ENCODE data around the gene HBZ.
"Not testable (repeated sequence)": the region's sequence is repeated elsewhere in the genome, so short reads cannot be mapped to it uniquely, and the experiment has no call there.

The HBZ gene

DNA sequence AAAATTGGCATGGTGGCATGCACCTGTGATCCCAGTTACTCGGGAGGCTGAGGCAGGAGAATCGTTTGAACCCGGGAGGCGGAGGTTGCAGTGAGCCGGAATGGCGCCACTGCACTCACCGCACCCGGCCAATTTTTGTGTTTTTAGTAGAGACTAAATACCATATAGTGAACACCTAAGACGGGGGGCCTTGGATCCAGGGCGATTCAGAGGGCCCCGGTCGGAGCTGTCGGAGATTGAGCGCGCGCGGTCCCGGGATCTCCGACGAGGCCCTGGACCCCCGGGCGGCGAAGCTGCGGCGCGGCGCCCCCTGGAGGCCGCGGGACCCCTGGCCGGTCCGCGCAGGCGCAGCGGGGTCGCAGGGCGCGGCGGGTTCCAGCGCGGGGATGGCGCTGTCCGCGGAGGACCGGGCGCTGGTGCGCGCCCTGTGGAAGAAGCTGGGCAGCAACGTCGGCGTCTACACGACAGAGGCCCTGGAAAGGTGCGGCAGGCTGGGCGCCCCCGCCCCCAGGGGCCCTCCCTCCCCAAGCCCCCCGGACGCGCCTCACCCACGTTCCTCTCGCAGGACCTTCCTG, 27.7 kb downstream of the HBZ start, which contains the start of gene HBQ1:
TSS of gene HBQ1 (plus strand) at position 359 of the 575 bp plus-strand sequence. CDS start at position 387, 28 bp downstream.
- peak; percentile 68 for DNase-seq

DNA sequence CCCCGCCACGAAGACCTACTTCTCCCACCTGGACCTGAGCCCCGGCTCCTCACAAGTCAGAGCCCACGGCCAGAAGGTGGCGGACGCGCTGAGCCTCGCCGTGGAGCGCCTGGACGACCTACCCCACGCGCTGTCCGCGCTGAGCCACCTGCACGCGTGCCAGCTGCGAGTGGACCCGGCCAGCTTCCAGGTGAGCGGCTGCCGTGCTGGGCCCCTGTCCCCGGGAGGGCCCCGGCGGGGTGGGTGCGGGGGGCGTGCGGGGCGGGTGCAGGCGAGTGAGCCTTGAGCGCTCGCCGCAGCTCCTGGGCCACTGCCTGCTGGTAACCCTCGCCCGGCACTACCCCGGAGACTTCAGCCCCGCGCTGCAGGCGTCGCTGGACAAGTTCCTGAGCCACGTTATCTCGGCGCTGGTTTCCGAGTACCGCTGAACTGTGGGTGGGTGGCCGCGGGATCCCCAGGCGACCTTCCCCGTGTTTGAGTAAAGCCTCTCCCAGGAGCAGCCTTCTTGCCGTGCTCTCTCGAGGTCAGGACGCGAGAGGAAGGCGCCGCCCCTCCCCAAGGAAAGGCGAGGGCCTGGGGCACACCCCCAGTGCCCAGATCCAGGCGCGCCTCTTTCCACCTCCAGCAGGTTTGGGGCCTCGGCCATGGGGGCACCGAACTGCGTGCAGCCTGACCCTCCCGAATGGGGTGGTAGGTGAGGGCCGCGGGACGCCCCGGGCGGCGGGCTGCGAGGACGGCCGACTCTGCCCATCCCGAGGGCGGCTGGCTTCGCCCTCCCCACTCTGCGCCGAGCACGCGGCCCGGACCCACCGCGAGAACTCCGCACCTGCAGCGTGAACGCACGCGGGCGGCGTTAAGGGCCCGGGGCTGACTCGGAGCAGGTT, 28.5 kb downstream of the HBZ start:
- DNase-seq: peak; percentile 87

DNA sequence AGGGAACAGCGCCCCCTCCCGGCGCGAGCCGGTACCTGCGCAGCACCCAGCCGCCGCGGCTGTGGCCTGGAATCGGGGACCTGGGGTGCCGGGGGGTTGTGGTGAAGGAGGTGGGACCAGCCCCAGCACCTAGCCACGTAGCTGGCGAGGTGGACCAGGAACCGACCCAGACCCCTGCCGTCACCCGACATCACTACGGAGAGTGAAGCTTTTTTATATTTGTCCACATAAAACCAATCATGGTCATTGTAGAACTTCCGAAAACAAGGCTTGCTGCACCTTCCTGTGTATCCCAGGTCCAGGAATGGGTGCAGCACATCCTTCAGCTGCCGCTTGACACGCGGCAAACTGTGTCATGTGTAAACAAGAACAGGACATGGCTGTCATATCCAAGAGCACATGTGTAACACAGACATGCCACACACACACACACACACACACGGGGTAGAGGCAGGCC, 29.1 kb downstream of the HBZ start:
- DNase-seq: peak; percentile 33

DNA sequence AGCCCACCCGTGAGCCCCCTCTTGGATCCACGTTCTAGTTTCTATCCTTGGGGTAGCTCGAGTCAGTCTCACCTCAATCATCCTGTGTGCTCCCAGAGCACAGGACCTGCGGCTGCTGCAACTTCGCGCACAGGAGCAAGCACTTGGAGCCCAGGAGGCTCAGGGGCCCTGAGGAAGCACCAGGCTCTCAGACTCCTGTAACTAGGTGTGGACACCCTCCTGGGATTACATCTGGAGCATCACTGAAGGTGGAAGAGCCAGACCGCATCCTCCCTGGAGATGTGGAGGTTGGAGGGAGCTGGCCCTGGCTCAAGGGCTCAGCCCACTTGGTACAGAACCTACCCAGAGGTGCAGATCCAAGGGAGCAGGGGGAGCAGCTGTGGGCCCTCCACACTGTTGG, 30.6 kb downstream of the HBZ start:
- DNase-seq: no peak

DNA sequence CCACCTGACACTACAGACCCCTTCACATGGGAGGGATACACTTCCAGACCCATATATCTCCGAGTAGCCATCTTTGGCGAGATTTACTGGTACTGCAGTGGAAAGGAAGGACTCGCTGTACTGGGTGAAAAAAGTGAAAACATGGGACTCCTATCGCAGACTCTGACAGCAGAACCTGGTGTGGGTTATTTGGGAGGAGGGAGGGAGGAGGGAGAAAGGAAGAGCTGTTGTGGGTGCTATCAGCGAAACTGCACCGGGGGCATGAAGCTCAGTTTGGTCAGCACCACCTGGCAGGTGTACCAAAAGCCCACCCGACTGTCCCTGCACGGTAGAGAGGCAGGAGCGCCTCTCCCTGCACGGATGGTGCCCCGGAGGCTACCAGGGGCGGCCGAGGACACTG, 32.8 kb downstream of the HBZ start:
- no peak for DNase-seq

DNA sequence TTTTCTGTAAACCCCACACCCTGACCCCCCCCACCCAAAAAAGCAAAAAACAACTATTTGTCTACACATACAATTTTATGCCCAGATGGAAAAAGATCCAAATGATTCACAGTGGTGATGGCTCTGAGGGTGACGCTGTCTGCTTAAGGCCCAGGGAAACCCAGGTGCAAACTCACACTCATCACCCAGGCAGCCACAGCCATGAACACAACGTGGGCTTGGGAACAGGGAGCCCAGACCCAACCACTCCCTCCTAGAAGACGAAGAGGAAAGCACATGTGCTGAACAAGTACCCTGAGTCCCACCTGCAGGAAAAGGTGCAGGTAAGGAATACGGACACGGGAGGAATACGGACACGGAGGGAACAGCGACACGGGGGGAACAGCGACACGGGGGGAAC, 33.2 kb downstream of the HBZ start:
- DNase-seq: no peak

DNA sequence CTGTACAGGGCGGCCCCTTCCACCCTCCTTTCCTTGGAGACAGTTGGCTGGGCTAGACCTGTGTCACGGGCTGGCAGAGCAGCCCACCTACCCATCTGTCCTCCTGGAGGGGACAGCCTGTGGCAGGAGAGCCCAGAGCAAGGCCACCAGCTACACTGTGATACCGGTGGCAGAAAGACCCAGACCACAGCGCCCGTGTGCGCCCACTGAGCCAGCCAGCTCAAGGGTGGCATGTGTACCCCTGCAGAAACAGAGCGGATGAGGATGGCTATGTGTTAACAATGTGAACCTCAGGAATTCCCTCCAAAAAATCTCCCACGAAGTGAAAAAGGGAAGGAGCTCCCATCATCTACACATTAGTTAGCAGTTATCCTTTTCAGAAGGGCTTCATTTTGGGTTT, 34.9 kb downstream of the HBZ start:
- no peak for DNase-seq

DNA sequence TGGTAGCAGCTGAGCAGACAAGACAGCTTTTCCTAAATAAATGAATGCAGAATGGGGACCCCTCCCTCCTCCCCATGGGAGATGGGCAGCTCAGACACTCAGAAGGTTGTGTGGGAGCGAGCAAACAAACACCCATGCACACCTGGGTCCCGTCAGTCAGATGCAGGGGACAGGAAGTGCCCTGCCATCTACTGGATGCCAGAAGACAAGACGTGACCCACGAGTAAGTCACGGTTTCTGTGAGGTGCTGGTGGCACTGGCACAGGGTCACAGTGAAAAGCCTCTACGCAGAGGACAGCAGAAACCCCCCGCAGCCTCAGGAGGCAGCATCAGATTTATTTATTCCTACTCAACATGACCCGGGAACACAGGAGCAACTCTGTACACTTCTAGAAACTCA, 36.2 kb downstream of the HBZ start:
- DNase-seq: peak; percentile 38

DNA sequence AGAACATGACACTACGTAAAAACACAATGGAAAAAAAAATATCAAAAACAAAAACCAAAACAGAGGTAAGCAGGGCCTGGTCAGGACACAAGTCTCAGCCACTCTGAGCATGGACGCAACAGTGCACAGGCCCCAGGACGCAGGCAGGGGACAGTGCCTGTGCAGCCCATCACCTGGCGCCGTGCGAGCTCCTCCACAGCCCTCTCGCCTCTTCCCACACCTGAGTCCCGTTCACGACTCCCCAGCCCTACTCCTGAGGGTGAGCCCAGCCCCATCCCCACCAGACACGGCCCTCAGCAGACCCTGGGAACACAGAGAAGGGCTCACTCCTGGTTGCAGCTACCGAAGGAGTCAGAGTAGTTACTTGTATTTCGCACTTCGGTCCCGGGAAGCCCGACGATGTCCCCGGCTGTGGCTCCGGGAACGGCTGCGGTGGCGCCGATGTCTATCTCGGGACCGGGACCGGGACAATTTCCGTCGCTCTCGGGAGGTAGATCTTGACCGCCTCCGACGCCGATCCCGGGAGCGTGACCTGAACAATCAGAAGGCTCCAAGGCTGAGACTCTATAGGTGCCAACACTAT, 37.3 kb downstream of the HBZ start:
- no peak for DNase-seq

DNA sequence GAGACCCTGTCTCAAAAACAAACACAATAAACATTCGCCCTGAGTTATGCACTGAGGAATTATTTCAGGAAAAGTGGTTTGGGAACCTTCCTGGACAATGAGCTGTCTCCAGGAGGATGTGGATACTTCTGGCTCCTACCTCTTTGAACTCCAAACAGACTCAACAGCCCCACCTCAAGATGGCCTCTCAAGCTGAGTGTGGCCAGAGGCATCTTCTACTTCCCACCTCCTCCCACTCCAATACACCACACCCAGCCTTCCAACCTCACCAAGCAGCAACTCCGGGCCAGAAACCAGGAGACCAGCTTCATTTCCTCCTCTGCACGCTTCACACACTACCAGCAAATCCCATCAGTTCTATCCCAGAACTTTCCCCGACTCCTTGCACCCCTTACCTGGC, 39.4 kb downstream of the HBZ start:
- DNase-seq: no peak

DNA sequence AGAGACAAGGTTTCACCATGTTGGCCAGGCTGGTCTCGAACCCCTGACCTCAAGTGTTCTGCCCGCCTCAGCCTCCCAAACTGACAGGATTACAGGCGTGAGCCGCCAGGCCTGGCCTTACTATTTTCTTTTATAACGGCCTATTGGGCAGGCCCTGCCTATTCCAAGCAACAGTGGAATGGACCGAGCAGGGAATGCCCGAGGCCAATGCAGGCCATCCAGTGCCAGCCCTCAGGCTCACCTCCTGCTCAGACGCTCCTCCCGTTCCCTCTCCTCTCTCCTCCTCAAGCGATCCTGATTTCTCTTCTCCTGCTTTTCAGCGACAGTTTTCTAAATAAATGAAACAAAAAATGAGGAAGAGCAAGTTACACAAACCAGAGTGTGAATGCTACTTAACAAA, 40.2 kb downstream of the HBZ start:
- DNase-seq: no peak

DNA sequence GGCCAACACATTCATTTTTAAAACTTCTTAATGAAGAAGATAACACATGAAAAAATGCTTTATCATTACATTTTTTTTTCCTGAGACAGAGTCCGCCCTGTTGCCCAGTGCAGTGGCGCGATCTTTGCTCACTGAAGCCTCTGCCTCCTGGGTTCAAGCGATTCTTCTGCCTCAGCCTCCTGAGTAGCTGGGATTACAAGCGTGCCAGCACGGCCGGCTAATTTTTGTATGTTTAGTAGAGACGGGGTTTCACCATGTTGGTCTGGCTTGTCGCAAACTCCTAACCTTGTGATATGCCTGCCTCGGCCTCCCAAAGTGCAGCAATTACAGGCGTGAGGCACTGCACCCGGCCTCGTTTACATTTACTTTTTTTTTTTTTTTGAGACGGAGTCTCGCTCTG, 41.0 kb downstream of the HBZ start:
- no peak for DNase-seq

DNA sequence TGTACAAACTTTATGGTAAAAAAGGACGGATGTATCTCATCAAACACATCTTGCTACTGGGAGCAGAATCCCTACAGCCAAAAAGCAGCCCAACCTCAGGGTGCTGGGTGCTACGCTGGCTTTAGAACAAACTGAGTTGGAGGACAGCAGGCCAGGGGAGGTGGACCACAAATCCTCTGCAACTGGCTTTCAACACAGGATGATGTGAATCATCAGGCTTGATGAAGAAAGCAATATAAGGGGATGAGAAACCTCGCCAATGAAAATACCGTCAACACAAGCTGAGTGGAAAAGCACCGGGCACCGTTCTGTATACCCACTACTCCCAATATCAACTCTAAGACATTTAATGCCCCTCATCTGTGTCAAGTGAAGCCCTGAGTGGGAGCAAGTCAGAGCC, 42.1 kb downstream of the HBZ start:
- no peak for DNase-seq

DNA sequence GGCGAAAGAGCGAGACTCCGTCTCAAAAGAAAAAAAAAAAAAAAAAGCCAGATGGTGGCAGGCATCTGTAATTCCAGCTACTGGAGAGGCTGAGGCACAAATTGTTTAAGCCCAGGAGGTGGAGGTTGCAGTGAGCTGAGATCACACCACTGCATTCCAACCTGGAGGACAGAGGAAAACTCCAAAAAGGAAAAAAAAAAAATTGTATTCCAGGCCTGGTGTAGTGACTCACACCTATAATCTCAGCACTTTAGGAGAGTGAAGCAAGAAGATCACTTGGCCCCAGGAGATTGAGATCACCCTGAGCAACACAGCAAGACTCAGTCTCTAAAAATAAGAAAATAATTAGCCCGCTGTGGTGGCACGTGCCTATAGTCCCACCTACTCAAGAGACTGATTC, 47.9 kb downstream of the HBZ start:
- DNase-seq: no peak

DNA sequence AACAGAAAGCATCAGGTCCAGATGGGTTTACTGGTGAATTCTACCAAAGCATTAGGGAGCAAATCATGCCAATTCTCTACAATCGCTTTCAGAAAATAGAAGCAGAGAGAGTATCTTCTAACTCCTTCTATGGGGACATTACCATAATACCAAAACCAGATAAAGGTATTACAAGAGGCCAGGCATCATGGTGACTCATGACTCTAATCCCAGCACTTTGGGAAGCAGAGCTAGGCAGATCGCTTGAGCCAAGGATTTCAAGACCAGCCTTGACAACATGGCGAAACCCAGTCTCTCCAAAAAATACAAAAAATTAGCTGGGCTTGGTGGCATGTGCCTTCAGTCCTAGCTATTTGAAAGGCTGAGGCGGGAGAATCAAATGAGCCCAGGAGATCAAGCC, 50.8 kb downstream of the HBZ start:
- no peak for DNase-seq

DNA sequence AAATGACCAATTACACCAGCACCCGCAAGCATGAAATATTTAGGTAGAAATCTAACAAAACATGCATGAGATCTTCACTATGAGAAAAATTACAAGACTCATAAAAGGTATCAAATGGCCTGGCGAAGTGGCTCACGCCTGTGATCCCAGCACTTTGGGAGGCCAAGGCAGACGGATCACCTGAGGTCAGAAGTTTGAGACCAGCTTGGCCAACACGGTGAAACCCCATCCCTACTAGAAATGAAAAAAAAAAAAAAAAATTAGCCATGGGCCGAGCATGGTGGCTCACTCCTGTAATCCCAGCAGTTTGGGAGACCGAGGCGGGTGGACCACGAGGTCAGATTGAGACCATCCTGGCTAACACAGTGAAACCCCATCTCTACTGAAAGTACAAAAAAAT, 51.6 kb downstream of the HBZ start:
- not testable (repeated sequence) for DNase-seq
